H1 (cell line): ENCODE data around the gene HEATR5A. TPM values are rescaled to one million over a fixed set of nuclear protein-coding genes. Genes with fewer than 3 reads are reported as not detected.

Experiments
- KDM4A ChIP-seq: IDR thresholded peaks from one replicate; pipeline ENCODE4 v1.7.1; 2012; ENCODE audit warnings: low read depth, mild to moderate bottlenecking, moderate library complexity, low read length, inconsistent platforms; ENCODE audit not compliant: severe bottlenecking
- MAFK ChIP-seq: IDR thresholded peaks from 2 replicates; pipeline ENCODE4 v1.6.1; 2012; ENCODE audit warnings: low read depth, mild to moderate bottlenecking, improper control_type of control experiment, low read length
- RAD21 ChIP-seq, 2 experiments: IDR thresholded peaks in 1 of 2; conservative IDR thresholded peaks in 1 of 2; 2 replicates each; pipeline ENCODE4 v1.6.1; 2011; ENCODE audit warnings: low read depth in 2 of 2, low read length in 2 of 2, improper control_type of control experiment in 1 of 2, inconsistent platforms in 1 of 2, mild to moderate bottlenecking in 1 of 2, moderate library complexity in 1 of 2
- RFX5 ChIP-seq: IDR thresholded peaks from 2 replicates; pipeline ENCODE4 v1.6.1; 2011; ENCODE audit warnings: low read depth, low read length, improper control_type of control experiment, borderline replicate concordance
- TBP ChIP-seq: IDR thresholded peaks from 2 replicates; pipeline ENCODE4 v1.6.1; 2011; ENCODE audit warnings: low read depth, low read length, improper control_type of control experiment
- polyA plus RNA-seq, 7 experiments: library from polyadenylated mRNA; depleted of rRNA in 3 of 7; stranded (reverse) in 5 of 7; unstranded in 2 of 7; fragments of >200 nt in 5 of 7; fragments of 200-250 nt in 2 of 7; gene quantifications; 1 replicate in 5 of 7; 2 replicates in 1 of 7; 4 replicates in 1 of 7; pipeline versions ENCODE4 v1.2.1 to v1.2.3, GENCODE V29; 2011 to 2013; ENCODE audit warnings: missing spikeins in 2 of 7, mixed read lengths in 2 of 7
- total RNA-seq: library from RNA; stranded (reverse); fragmentation: NEBNext Ultra II Directional; extraction: Animal tissue kit (Norgen Biotek cat#: 25700); gene quantifications from 2 replicates; pipeline ENCODE4 v1.2.1, GENCODE V29; 2021
- TF ChIP-seq, protein P1 (sequence below): fragments of 300-600 bp; sonication (generic); IDR thresholded peaks from 2 replicates; pipeline ENCODE4 v1.7.1; 2012; ENCODE audit warnings: low read length, moderate library complexity, mild to moderate bottlenecking, inconsistent platforms; ENCODE audit not compliant: insufficient replicate concordance

The HEATR5A gene
- total and polyA plus RNA-seq, 2 of the 8 experiments (the other 6 are each of a cell fraction or from before 2014, with no cell fraction given), result 9.0 to 36.2 TPM

- TF ChIP-seq, protein P1, sequence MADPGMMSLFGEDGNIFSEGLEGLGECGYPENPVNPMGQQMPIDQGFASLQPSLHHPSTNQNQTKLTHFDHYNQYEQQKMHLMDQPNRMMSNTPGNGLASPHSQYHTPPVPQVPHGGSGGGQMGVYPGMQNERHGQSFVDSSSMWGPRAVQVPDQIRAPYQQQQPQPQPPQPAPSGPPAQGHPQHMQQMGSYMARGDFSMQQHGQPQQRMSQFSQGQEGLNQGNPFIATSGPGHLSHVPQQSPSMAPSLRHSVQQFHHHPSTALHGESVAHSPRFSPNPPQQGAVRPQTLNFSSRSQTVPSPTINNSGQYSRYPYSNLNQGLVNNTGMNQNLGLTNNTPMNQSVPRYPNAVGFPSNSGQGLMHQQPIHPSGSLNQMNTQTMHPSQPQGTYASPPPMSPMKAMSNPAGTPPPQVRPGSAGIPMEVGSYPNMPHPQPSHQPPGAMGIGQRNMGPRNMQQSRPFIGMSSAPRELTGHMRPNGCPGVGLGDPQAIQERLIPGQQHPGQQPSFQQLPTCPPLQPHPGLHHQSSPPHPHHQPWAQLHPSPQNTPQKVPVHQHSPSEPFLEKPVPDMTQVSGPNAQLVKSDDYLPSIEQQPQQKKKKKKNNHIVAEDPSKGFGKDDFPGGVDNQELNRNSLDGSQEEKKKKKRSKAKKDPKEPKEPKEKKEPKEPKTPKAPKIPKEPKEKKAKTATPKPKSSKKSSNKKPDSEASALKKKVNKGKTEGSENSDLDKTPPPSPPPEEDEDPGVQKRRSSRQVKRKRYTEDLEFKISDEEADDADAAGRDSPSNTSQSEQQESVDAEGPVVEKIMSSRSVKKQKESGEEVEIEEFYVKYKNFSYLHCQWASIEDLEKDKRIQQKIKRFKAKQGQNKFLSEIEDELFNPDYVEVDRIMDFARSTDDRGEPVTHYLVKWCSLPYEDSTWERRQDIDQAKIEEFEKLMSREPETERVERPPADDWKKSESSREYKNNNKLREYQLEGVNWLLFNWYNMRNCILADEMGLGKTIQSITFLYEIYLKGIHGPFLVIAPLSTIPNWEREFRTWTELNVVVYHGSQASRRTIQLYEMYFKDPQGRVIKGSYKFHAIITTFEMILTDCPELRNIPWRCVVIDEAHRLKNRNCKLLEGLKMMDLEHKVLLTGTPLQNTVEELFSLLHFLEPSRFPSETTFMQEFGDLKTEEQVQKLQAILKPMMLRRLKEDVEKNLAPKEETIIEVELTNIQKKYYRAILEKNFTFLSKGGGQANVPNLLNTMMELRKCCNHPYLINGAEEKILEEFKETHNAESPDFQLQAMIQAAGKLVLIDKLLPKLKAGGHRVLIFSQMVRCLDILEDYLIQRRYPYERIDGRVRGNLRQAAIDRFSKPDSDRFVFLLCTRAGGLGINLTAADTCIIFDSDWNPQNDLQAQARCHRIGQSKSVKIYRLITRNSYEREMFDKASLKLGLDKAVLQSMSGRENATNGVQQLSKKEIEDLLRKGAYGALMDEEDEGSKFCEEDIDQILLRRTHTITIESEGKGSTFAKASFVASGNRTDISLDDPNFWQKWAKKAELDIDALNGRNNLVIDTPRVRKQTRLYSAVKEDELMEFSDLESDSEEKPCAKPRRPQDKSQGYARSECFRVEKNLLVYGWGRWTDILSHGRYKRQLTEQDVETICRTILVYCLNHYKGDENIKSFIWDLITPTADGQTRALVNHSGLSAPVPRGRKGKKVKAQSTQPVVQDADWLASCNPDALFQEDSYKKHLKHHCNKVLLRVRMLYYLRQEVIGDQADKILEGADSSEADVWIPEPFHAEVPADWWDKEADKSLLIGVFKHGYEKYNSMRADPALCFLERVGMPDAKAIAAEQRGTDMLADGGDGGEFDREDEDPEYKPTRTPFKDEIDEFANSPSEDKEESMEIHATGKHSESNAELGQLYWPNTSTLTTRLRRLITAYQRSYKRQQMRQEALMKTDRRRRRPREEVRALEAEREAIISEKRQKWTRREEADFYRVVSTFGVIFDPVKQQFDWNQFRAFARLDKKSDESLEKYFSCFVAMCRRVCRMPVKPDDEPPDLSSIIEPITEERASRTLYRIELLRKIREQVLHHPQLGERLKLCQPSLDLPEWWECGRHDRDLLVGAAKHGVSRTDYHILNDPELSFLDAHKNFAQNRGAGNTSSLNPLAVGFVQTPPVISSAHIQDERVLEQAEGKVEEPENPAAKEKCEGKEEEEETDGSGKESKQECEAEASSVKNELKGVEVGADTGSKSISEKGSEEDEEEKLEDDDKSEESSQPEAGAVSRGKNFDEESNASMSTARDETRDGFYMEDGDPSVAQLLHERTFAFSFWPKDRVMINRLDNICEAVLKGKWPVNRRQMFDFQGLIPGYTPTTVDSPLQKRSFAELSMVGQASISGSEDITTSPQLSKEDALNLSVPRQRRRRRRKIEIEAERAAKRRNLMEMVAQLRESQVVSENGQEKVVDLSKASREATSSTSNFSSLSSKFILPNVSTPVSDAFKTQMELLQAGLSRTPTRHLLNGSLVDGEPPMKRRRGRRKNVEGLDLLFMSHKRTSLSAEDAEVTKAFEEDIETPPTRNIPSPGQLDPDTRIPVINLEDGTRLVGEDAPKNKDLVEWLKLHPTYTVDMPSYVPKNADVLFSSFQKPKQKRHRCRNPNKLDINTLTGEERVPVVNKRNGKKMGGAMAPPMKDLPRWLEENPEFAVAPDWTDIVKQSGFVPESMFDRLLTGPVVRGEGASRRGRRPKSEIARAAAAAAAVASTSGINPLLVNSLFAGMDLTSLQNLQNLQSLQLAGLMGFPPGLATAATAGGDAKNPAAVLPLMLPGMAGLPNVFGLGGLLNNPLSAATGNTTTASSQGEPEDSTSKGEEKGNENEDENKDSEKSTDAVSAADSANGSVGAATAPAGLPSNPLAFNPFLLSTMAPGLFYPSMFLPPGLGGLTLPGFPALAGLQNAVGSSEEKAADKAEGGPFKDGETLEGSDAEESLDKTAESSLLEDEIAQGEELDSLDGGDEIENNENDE, result no peak
- TF ChIP-seq RFX5, result no peak
- TF ChIP-seq TBP, result no peak
- TF ChIP-seq RAD21 (IDR thresholded peaks at IDR 0.05 in 1 of 2, conservative IDR thresholded peaks at IDR 0.05 in 1 of 2; ENCODE audit: low read depth in 2 of 2, low read length in 2 of 2), result no peak
- no peak for TF ChIP-seq MAFK
- no peak for TF ChIP-seq KDM4A
Measured at GRCh38 chr14:31430634-31431264, 10.4 kb upstream of the HEATR5A start (continued).
